Kidney glomerular epithelial cell (primary cell): ENCODE results near the gene MYL12B.
A peak's percentile ranks its signal among the peaks of the same experiment; 100 is the strongest.
"Not testable (repeated sequence)": the region's sequence is repeated elsewhere in the genome, so short reads cannot be mapped to it uniquely, and the experiment has no call there.

Experiments
- DNase-seq: peaks from one replicate; lab custom pipeline; 2025; lab: John Stamatoyannopoulos, UW

MYL12B gene

DNA sequence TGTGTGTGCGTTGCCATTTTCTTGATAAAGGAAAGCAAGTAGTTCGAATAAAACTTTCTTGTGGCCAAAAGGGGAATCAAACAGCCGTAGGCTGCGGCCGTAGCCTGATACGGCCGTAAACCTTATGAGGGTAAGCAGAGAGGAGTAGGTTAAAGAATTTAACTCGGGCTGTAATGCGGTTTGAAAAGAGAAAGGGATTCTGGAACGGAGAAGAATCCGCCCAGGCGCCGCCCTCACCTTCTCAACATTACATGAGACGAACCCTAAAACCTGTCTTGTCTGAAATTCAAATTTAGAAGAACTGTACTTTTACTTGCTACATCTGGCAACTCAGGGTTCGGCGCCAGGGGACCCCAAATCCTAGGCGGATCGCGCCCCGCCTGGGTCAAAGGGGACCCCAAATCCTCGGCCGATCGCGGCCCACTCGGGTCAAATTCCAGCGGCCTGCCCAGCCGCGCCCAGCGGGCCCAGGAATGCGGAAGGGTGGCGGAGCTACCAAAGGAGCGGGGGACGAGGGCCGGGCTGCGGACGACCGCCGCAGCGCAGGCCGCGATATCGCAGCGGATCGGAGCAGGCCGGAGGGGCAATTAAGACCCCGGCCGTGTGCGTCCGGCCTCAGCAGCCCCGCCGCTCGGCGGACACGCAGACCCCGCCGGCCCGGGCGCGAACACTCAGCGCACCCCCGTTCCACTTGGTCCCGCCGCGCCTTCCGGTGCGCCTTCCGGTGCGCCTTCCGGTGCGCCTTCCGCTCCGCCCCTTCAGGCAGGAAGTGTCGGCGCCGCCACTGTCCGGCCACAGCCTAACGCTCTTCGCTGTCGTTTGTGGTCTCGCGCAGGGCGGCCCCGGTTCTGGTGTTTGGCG is at the start of gene MYL12B:
MYL12B (plus strand) TSS at position 761 of the 861 bp plus-strand sequence. CDS start 10,766 bp downstream, outside the sequence.
- peak; percentile 87 for DNase-seq

DNA sequence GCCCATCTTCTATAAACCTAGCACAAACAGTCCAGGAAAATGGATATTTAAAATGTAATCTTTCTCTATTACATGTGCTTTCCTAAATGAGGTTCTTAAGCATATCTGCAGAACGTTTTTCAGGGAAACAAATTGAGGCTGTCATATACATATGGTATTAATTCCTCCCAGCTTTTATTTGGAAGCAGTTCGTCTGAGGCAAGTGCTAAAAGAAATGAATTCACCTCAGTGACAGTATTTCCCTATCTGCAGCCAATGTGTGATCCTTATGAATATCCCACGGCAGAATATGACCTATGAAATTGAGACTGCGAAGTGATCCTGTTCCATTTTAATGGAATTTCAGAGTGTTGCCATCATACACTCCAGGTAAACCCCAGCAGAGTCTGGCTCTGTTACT is 49.3 kb upstream of the MYL12B start:
- no peak for DNase-seq

DNA sequence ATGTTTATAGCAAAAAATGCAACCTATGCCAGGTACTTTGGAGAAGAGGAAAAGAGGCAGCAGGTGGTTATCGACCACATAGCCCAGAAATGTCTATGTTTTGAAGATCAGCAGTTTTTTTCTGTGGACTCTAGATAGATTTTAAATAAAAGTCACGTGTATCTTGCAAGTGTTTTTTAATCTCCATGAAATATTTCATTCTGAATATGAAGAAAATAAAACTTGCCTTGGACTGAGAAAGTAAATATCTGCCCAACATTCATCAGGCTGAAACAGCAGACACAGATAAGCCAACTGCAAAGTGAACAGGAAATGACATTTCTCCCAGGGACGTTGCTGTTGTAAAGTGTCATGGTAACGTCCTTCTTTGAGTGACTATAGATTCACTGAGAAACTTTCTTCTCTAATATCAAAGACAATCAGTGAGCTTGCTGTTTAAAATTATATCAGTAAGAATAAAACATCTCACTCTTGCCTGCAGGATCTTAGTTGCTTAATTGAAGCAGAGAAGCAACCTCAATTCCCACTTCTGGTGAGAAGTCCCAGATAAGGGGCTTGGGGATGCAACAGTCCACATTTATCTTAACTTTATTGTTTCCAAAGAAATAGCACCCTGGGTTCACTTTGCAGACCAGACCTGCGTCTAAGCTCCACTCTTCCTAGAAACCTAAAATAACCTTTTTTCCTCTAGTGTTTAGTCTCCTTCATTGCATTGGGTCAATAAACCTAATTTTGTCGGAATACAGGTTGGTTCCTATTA is 48.5 kb upstream of the MYL12B start:
- no peak for DNase-seq

- DNase-seq, result no peak
Observed at GRCh38 chr18:3214855-3215637, 46.9 kb upstream of the MYL12B start.

DNA sequence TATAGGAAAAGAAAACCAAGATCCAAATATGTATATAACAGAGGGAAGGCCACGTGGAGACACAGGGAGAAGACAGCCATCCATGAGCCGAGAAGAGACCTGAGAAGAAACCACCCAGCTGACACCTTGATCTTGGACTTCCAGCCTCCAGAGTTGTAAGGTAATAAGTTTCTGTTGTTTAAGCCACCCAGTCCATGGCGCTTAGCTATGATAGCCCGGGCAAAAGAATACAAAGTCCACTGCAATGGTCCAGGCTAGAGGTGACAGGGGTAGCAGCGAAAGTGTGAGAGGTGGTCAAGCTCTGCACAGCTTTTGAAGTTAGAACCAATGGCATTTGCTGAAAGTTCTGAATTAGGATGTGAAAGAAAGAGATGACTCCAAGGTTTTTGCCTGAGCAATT is 44.9 kb upstream of the MYL12B start:
- no peak for DNase-seq

DNA sequence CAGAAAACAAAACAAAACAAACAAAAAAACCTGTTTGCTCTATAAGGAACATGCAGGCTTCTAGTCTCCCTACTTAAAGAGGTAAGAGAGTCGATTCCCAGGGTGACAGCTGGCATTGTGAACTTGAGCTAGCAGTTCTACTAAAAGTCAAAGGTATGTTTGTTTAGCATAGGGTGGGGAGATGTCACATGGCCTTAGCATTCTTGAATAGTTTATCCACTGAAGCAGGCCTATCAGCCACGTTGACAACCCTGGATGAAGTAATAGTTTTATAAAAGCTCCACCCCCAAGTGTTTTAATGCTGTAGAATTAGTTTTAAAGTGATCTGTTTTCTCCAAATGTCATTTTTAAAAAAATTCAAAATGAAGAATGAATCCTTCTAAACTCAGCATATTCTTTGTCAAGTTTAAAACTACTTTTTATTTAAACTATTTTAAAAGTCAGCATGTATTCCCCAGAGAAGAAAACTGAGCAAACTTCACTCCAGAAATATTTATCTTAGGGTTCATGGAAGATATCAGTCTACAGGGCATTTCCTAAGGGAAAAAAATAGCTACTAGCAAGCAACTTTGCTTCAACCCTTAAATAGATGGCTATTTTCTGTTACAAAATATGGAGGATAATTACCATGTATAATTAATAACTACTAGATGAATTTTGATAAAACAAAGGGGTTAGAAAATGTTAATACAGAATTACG is 43.8 kb upstream of the MYL12B start:
- DNase-seq, result no peak

DNA sequence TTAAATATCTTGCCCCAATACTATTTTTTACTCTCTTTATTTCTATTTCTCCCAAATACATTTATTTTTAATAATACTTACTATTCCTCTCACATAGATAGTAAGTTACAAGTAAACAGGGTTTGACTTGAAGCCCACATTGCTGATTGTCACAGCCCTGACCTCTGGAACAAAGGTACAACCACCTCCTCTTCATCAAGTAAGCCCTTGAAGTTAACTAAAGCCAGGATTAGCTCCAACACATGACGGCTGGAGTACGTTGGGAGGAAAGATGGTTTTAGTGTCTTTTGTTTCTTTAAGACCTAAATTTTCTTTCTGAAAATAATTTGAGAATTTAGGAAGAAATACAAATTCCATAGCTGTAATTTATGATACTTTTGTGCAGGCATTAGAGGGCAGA is 43.1 kb upstream of the MYL12B start:
- DNase-seq, result no peak

DNA sequence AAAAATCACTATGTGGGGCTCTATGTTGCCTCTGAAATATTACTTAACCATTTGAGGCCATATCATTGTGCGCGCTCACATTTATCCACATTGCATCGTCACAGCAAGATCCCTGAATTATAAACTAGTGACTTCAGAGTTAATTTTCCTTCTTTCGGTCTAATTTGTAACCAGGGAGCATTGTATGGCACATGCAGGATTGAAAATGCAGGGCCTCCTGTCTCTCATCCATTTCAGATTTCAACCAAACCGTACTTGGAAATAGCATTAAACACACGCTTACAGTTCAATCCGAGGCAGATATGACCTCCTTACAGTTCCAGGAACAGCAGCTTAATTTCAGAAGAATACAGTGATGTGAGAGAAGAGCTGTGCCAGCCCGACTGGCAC is 42.7 kb upstream of the MYL12B start:
- no peak for DNase-seq

- DNase-seq, result no peak
Observed at GRCh38 chr18:3219631-3220335, 42.1 kb upstream of the MYL12B start, which contains the start of gene MYOM1. TSS of gene MYOM1 (minus strand) at chr18:3219968. CDS start at chr18:3215223, 4,745 bp downstream.

- not testable (repeated sequence) for DNase-seq
Observed at GRCh38 chr18:3220868-3221267, 41.1 kb upstream of the MYL12B start.

DNA sequence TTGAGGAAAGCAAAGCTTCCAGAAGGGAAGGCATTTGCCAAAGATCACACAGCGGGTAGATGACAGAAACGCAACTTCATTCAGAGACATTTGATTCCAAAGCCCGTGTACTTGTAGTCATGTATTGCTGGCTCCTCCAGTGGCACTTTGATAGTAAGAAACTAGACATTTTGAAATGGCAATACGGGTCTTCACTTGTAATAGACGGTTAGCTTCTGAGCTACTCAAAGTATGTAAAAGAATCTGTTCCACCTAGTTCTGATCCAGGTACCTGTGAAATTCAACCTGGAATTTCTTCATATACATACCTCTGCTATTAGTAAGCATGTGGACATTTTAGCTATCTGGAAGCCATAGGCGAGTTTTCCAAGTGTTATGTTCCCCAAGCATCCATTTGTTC is 40.4 kb upstream of the MYL12B start:
- no peak for DNase-seq

- DNase-seq, result no peak
Observed at GRCh38 chr18:3223356-3223755, 38.6 kb upstream of the MYL12B start.

- DNase-seq, result no peak
Observed at GRCh38 chr18:3224223-3224622, 37.7 kb upstream of the MYL12B start.

DNA sequence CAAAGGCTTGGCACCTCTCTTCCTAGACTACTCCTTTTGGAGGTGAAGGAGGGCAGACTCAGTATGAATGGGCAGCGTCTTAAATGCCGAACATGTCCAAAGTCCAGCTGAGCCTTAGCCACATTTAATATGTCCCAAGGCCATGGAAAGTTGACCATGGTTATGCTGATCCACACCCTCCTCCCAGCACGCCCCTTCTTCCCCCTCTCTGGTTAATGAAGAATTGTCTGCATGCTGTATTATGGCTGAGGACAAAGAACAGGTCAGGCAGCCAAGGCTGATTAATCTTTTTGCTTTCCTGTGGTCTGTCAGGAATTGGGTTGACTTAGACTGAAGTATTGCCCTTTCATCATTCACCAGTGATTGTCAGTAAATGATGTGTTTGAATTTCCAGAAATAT is 36.3 kb upstream of the MYL12B start:
- no peak for DNase-seq

- no peak for DNase-seq
Observed at GRCh38 chr18:3226048-3226447, 35.9 kb upstream of the MYL12B start.

- no peak for DNase-seq
Observed at GRCh38 chr18:3230401-3231334, 31.3 kb upstream of the MYL12B start.

GRCh38 chr18:3233004-3233403 is 28.9 kb upstream of the MYL12B start:
- DNase-seq, result no peak

DNA sequence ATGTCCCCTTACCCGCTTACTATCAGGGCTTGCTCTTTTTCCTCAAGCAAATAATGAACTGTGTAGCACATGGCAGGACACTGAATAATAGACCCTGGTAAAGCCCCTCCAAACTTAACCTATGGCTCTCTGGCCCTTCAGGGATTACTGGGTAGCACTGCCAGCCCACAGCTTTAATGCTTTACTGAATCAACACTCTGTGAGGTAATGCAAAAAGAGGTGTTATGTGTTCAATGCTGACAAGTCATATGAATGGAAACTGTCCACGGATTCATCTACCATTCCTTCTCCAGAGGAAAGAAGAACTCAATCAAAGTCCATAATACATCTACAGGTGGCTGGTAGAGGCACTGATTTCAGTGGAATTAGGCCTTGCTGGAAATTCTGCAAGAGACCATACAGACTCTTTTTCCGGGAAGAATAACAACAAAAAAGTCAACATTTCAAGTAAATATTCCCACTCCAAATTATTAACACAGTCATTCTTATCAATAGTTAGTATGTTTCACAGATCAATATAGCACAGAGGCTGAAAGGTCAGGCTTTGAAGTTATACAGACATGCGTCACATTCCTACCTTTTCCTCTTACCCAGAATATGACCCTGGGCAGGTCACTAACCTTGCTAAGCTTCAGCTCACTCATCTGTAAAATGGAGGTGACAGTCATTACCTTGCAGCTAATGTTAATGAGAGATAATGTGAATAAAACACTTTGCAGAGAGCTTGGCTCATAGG is 28.3 kb upstream of the MYL12B start:
- no peak for DNase-seq

DNA sequence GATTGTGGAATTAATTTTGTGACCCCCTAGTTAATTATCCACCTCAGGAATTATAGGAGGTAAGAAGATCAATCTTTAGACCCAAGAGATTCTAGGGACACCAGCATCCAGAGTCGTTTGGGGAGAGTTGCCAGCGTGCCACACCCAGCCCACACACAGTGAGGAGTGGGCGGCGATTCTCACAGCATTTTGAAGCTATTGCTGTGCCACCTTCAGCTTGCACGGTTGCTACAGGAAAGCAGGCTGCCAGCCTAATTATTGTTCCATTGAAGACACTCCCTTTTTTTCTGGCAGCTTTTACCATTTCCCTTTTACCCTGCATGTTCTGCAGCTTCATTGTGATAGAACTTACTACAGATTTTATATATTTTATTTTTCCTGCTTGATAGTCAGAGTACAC is 27.5 kb upstream of the MYL12B start:
- DNase-seq, result no peak
